ENCODE data around the gene PEX11A.

PEX11A gene

GRCh38 chr15:89632563-89633430, 57.8 kb downstream of the PEX11A start:
- CTCF ChIA-PET: interaction anchor here (0.6 kb wide), 1 partner anchor 11 kb away, joined by 3 read pairs; no protein-coding TSS in a partner anchor
- Histone ChIP-seq H3K27me3 (replicated peaks in 2 of 5; ENCODE audit: control insufficient read depth in 4 of 5, insufficient read depth in 5 of 5, low read length in 4 of 5) (no peaks in the 10 kb centered on the region), H3K36me3 (ENCODE audit: control insufficient read depth in 4 of 4, insufficient read depth in 4 of 4, low read length in 3 of 4) (peaks cover 27 to 59% (median 45%) of the 10 kb centered on the region in 4 experiments), H3K4me3 (ENCODE audit: control insufficient read depth in 1 of 7, extremely low read depth in 1 of 7, insufficient read depth in 4 of 7, low read depth in 2 of 7, low read length in 6 of 7) (no peak overlapping the region), H3K9me3 (ENCODE audit: control extremely low read depth in 1 of 5, control insufficient read depth in 4 of 5, insufficient read depth in 2 of 5, low read depth in 1 of 5, low read length in 4 of 5) (peaks cover 0 to 12% (median 2%) of the 10 kb centered on the region in 5 experiments), H3K27ac (ENCODE audit: insufficient read depth in 1 of 2, low read depth in 1 of 2, low read length in 2 of 2, poor library complexity in 1 of 2, severe bottlenecking in 2 of 2) (no peak overlapping the region), H3K4me1 (ENCODE audit: control extremely low read depth in 1 of 4, control insufficient read depth in 4 of 4, insufficient read depth in 4 of 4, low read length in 3 of 4) (no peaks in the 10 kb centered on the region)
- 98% methylated on average over 15 of the region's 18 CpGs for WGBS (ENCODE audit: insufficient coverage)
- no peak for DNase-seq
- POLR2A ChIA-PET: interaction anchor here (1.0 kb wide), 1 partner anchor 18 kb away, joined by 3 read pairs; no protein-coding TSS in a partner anchor

GRCh38 chr15:89631902-89632264, 58.7 kb downstream of the PEX11A start:
- WGBS (ENCODE audit: insufficient coverage): 85% methylated on average over 10 of the region's 10 CpGs
- no peak for DNase-seq
- peaks cover 0 to 12% (median 2%) of the 10 kb centered on the region in 5 experiments for H3K9me3 ChIP-seq (ENCODE audit: control extremely low read depth in 1 of 5, control insufficient read depth in 4 of 5, insufficient read depth in 2 of 5, low read depth in 1 of 5, low read length in 4 of 5)
- no peak overlapping the region for H3K27ac ChIP-seq (ENCODE audit: insufficient read depth in 1 of 2, low read depth in 1 of 2, low read length in 2 of 2, poor library complexity in 1 of 2, severe bottlenecking in 2 of 2)
- CTCF ChIA-PET: interaction anchor here (0.6 kb wide), 1 partner anchor 12 kb away, joined by 3 read pairs; no protein-coding TSS in a partner anchor
- H3K4me1 ChIP-seq (ENCODE audit: control extremely low read depth in 1 of 4, control insufficient read depth in 4 of 4, insufficient read depth in 4 of 4, low read length in 3 of 4): no peaks in the 10 kb centered on the region
- peaks cover 27 to 68% (median 53%) of the 10 kb centered on the region in 4 experiments for H3K36me3 ChIP-seq (ENCODE audit: control insufficient read depth in 4 of 4, insufficient read depth in 4 of 4, low read length in 3 of 4)
- POLR2A ChIA-PET: interaction anchor here (1.0 kb wide), 1 partner anchor 17 kb away, joined by 3 read pairs; no protein-coding TSS in a partner anchor
- no peaks in the 10 kb centered on the region for H3K27me3 ChIP-seq (replicated peaks in 2 of 5; ENCODE audit: control insufficient read depth in 4 of 5, insufficient read depth in 5 of 5, low read length in 4 of 5)
- no peak overlapping the region for H3K4me3 ChIP-seq (ENCODE audit: control insufficient read depth in 1 of 7, extremely low read depth in 1 of 7, insufficient read depth in 4 of 7, low read depth in 2 of 7, low read length in 6 of 7)

Data from common myeloid progenitor, CD34-positive (primary cell).